ENCODE measurements around the gene NKIRAS2. TPM values are rescaled to one million over a fixed set of nuclear protein-coding genes. Genes with fewer than 3 reads are reported as not detected.
A peak's percentile ranks its signal among the peaks of the same experiment; 100 is the strongest.

NKIRAS2 gene
- total and polyA plus RNA-seq, 2 experiments from 2014 or later = 31.3 to 52.9 TPM

GRCh38 chr17:42072323-42073187, 52.7 kb downstream of the NKIRAS2 start:
- Histone ChIP-seq H3K27ac (ENCODE audit: low read depth) (no peak overlapping the region), H3K4me3 (peak overlapping the region; percentile 78), H3F3A (replicated peaks; ENCODE audit: low read depth) (no peaks in the 10 kb centered on the region), H3K4me2 (peak overlapping the region; percentile 88), H3K27me3 (ENCODE audit: insufficient read depth) (0 out of 2 replicates have a peak, but pooled peaks cover 9% of the 10 kb centered on the region), H3K79me2 (replicated peaks; ENCODE audit: insufficient read depth) (no peaks in the 10 kb centered on the region), H4K20me1 (replicated peaks; ENCODE audit: insufficient read depth) (no peaks in the 10 kb centered on the region), H3K9me2 (ENCODE audit: insufficient read depth) (no peaks in the 10 kb centered on the region), H2AFZ (peak overlapping the region; percentile 96), H3K4me1 (ENCODE audit: insufficient read depth) (peaks cover 9% of the 10 kb centered on the region; the same call in 1 of the 2 replicates), H3K36me3 (ENCODE audit: insufficient read depth) (no peaks in the 10 kb centered on the region)
- ATAC-seq (peak; percentile 68), DNase-seq (ENCODE audit: low spot score) (peak; percentile 67)
- Mint-ChIP-seq H3K4me1 (peaks cover 19% of the 10 kb centered on the region; the same call in 2 of the 3 replicates), H3K36me3 (ENCODE audit: low read depth) (no peaks in the 10 kb centered on the region), H3K4me3 (peak overlapping the region; percentile 77), H3K9me3 (no peaks in the 10 kb centered on the region), H3K27ac (no peak overlapping the region), H3K27me3 (ENCODE audit: insufficient read depth, low read depth, poor library complexity) (peaks cover 15% of the 10 kb centered on the region)
- no peak for TF ChIP-seq NANOG (IDR thresholded peaks at IDR 0.05; ENCODE audit: borderline replicate concordance)
- TF ChIP-seq EZH2phosphoT487 (IDR thresholded peaks at IDR 0.05; ENCODE audit: unreplicated experiment) = no peak
- TF ChIP-seq ETS1 (IDR thresholded peaks at IDR 0.05) = no peak

Other genes starting within 250 kb of the NKIRAS2 start
- gene JUP, start 233.4 kb upstream of the NKIRAS2 start, total RNA-seq (2014; rRNA removed; shearing (Covaris generic)) = 160 and 177 TPM in 2 replicates
- gene JUP, start 233.4 kb upstream of the NKIRAS2 start, polyA plus RNA-seq (2016; fragmentation: Nextera tagmentation; extraction: Ambion mirVana) = 45.5 and 47.2 TPM in 2 replicates
- 27.9 and 33.3 TPM in 2 replicates for gene P3H4, start 208.1 kb upstream of the NKIRAS2 start, total RNA-seq (2014; rRNA removed; shearing (Covaris generic))
- gene P3H4, start 208.1 kb upstream of the NKIRAS2 start, polyA plus RNA-seq (2016; fragmentation: Nextera tagmentation; extraction: Ambion mirVana) = 16.0 and 17.0 TPM in 2 replicates
- 137 and 151 TPM in 2 replicates for gene FKBP10, start 207.1 kb upstream of the NKIRAS2 start, total RNA-seq (2014; rRNA removed; shearing (Covaris generic))
- 26.2 and 32.2 TPM in 2 replicates for gene FKBP10, start 207.1 kb upstream of the NKIRAS2 start, polyA plus RNA-seq (2016; fragmentation: Nextera tagmentation; extraction: Ambion mirVana)
- gene NT5C3B, start 183.9 kb upstream of the NKIRAS2 start, total RNA-seq (2014; rRNA removed; shearing (Covaris generic)) = 68.9 and 78.3 TPM in 2 replicates
- gene NT5C3B, start 183.9 kb upstream of the NKIRAS2 start, polyA plus RNA-seq (2016; fragmentation: Nextera tagmentation; extraction: Ambion mirVana) = 58.2 and 59.1 TPM in 2 replicates
- gene KLHL10, start 182.3 kb upstream of the NKIRAS2 start, total RNA-seq (2014; rRNA removed; shearing (Covaris generic)) = 0.27 and 0.42 TPM in 2 replicates
- gene KLHL10, start 182.3 kb upstream of the NKIRAS2 start, polyA plus RNA-seq (2016; fragmentation: Nextera tagmentation; extraction: Ambion mirVana) = 0.13 TPM in 1 of 2 replicates, not detected in the other
- gene KLHL11, start 154.7 kb upstream of the NKIRAS2 start, total RNA-seq (2014; rRNA removed; shearing (Covaris generic)) = 23.7 and 25.5 TPM in 2 replicates
- gene KLHL11, start 154.7 kb upstream of the NKIRAS2 start, polyA plus RNA-seq (2016; fragmentation: Nextera tagmentation; extraction: Ambion mirVana) = 6.8 and 8.7 TPM in 2 replicates
- gene ACLY, start 101.1 kb upstream of the NKIRAS2 start, total RNA-seq (2014; rRNA removed; shearing (Covaris generic)) = 412 and 439 TPM in 2 replicates
- 119 and 121 TPM in 2 replicates for gene ACLY, start 101.1 kb upstream of the NKIRAS2 start, polyA plus RNA-seq (2016; fragmentation: Nextera tagmentation; extraction: Ambion mirVana)
- 0.12 and 1.8 TPM in 2 replicates for gene ODAD4, start 89.5 kb upstream of the NKIRAS2 start, total RNA-seq (2014; rRNA removed; shearing (Covaris generic))
- gene ODAD4, start 89.5 kb upstream of the NKIRAS2 start, polyA plus RNA-seq (2016; fragmentation: Nextera tagmentation; extraction: Ambion mirVana) = 0.54 and 1.7 TPM in 2 replicates
- 40.3 and 47.8 TPM in 2 replicates for gene CNP, start 53.3 kb upstream of the NKIRAS2 start, total RNA-seq (2014; rRNA removed; shearing (Covaris generic))
- 28.3 and 30.8 TPM in 2 replicates for gene CNP, start 53.3 kb upstream of the NKIRAS2 start, polyA plus RNA-seq (2016; fragmentation: Nextera tagmentation; extraction: Ambion mirVana)
- 119 and 139 TPM in 2 replicates for gene DNAJC7, start 2.7 kb upstream of the NKIRAS2 start, total RNA-seq (2014; rRNA removed; shearing (Covaris generic))
- 136 and 141 TPM in 2 replicates for gene DNAJC7, start 2.7 kb upstream of the NKIRAS2 start, polyA plus RNA-seq (2016; fragmentation: Nextera tagmentation; extraction: Ambion mirVana)
- 1.8 and 2.1 TPM in 2 replicates for gene C17orf113, start 30.5 kb downstream of the NKIRAS2 start, total RNA-seq (2014; rRNA removed; shearing (Covaris generic))
- 0.29 and 0.38 TPM in 2 replicates for gene C17orf113, start 30.5 kb downstream of the NKIRAS2 start, polyA plus RNA-seq (2016; fragmentation: Nextera tagmentation; extraction: Ambion mirVana)
- 1.9 and 4.6 TPM in 2 replicates for gene ZNF385C, start 78.4 kb downstream of the NKIRAS2 start, total RNA-seq (2014; rRNA removed; shearing (Covaris generic))
- 2.5 and 3.1 TPM in 2 replicates for gene ZNF385C, start 78.4 kb downstream of the NKIRAS2 start, polyA plus RNA-seq (2016; fragmentation: Nextera tagmentation; extraction: Ambion mirVana)
- gene DHX58, start 92.6 kb downstream of the NKIRAS2 start, total RNA-seq (2014; rRNA removed; shearing (Covaris generic)) = 4.1 and 10.5 TPM in 2 replicates
- gene DHX58, start 92.6 kb downstream of the NKIRAS2 start, polyA plus RNA-seq (2016; fragmentation: Nextera tagmentation; extraction: Ambion mirVana) = 5.4 and 6.6 TPM in 2 replicates
- 25.2 and 44.5 TPM in 2 replicates for gene KAT2A, start 101.3 kb downstream of the NKIRAS2 start, total RNA-seq (2014; rRNA removed; shearing (Covaris generic))
- gene KAT2A, start 101.3 kb downstream of the NKIRAS2 start, polyA plus RNA-seq (2016; fragmentation: Nextera tagmentation; extraction: Ambion mirVana) = 13.9 and 16.4 TPM in 2 replicates
- gene HSPB9, start 102.7 kb downstream of the NKIRAS2 start, total RNA-seq (2014; rRNA removed; shearing (Covaris generic)) = 0.52 TPM in 1 of 2 replicates, not detected in the other
- gene HSPB9, start 102.7 kb downstream of the NKIRAS2 start, polyA plus RNA-seq (2016; fragmentation: Nextera tagmentation; extraction: Ambion mirVana) = 0.26 and 0.31 TPM in 2 replicates
- gene RAB5C, start 134.9 kb downstream of the NKIRAS2 start, total RNA-seq (2014; rRNA removed; shearing (Covaris generic)) = 53.2 and 64.2 TPM in 2 replicates
- gene RAB5C, start 134.9 kb downstream of the NKIRAS2 start, polyA plus RNA-seq (2016; fragmentation: Nextera tagmentation; extraction: Ambion mirVana) = 23.9 and 28.2 TPM in 2 replicates
- 0.08 and 0.49 TPM in 2 replicates for gene KCNH4, start 161.1 kb downstream of the NKIRAS2 start, total RNA-seq (2014; rRNA removed; shearing (Covaris generic))
- 0.05 and 0.08 TPM in 2 replicates for gene KCNH4, start 161.1 kb downstream of the NKIRAS2 start, polyA plus RNA-seq (2016; fragmentation: Nextera tagmentation; extraction: Ambion mirVana)
- gene HCRT, start 165.4 kb downstream of the NKIRAS2 start, total RNA-seq (2014; rRNA removed; shearing (Covaris generic)) = not detected in 2 replicates
- 0.70 TPM in 1 of 2 replicates, not detected in the other for gene HCRT, start 165.4 kb downstream of the NKIRAS2 start, polyA plus RNA-seq (2016; fragmentation: Nextera tagmentation; extraction: Ambion mirVana)
- gene GHDC, start 174.4 kb downstream of the NKIRAS2 start, total RNA-seq (2014; rRNA removed; shearing (Covaris generic)) = 6.4 and 13.8 TPM in 2 replicates
- gene GHDC, start 174.4 kb downstream of the NKIRAS2 start, polyA plus RNA-seq (2016; fragmentation: Nextera tagmentation; extraction: Ambion mirVana) = 3.0 and 4.0 TPM in 2 replicates

All from GM23338 (cell line).